ENCODE results near the gene KRTAP5-6. TPM values are rescaled to one million over a fixed set of nuclear protein-coding genes. Genes with fewer than 3 reads are reported as not detected.

Gene KRTAP5-6
- total RNA-seq, 1 donor, result not detected

DNA sequence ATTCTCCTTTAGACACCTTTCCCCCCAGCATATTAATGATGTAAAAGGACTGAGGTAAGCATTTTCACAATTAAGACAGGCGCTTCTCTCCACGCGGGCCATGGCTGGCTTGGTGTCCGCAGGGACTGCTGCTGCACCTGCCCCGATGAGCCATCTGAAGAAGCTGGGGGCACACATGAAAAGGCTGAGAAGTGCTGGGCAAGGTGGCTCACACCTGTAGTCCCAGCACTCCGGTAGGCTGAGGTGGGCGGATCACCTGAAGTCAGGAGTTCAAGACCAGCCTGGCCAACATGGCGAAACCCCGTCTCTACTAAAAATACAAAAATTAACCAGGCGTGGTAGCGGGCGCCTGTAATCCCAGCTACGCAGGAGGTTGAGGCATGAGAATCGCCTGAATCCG is 21.3 kb downstream of the KRTAP5-6 start:
- no peak overlapping the region for H3K4me3 ChIP-seq (ENCODE audit: low read depth, low read length)
- DNase-seq (ENCODE audit: low read depth), result no peak
- TF ChIP-seq CTCF (IDR thresholded peaks at IDR 0.05; ENCODE audit: insufficient read depth, low read depth, low read length), result no peak

DNA sequence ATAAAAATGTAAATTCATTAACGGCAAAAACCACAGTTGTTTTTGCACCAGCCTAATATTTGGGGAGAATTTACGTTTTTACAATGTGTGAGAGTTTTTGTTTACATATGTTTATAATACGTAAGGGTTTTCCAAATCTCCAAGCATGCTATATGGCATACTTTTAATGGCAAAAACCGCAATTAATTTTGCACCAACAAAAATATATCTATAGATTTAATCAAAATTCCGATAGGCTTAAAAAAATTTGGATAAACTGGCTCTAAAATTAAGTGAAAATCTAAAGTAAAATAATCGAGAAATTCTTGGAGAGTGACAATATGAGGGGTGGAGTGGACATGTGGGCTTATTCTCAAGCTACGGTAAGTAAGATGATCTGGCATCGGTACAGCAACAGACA is 22.8 kb downstream of the KRTAP5-6 start:
- H3K4me3 ChIP-seq (ENCODE audit: low read depth, low read length), result no peak overlapping the region
- no peak for DNase-seq (ENCODE audit: low read depth)
- no peak for TF ChIP-seq CTCF (IDR thresholded peaks at IDR 0.05; ENCODE audit: insufficient read depth, low read depth, low read length)

GRCh38 chr11:1727096-1727690 is 30.2 kb downstream of the KRTAP5-6 start:
- no peak for DNase-seq (ENCODE audit: low read depth)
- H3K4me3 ChIP-seq (ENCODE audit: low read depth, low read length), result no peak overlapping the region
- no peak for TF ChIP-seq CTCF (IDR thresholded peaks at IDR 0.05; ENCODE audit: insufficient read depth, low read depth, low read length)

DNA sequence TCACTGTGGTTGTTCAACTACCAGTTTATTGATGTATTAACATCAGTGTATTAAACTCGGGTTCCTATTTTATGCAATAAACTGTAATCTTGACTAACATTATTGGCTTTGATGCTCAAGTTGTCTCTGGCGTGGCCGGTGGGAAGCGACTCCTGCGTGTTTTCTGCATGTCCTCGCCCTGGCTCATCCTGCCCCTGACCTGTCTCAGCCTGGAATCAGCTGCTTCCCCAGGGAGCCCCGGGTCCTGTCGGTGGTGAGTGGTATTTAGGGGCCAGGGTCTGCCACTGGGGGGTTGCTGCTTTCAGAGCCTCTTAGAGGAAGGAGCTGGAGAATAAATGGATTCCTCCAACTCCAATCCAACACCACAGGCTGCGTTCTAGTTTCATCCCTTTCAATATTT is 30.9 kb downstream of the KRTAP5-6 start:
- TF ChIP-seq CTCF (IDR thresholded peaks at IDR 0.05; ENCODE audit: insufficient read depth, low read depth, low read length), result no peak
- no peak for DNase-seq (ENCODE audit: low read depth)
- no peak overlapping the region for H3K4me3 ChIP-seq (ENCODE audit: low read depth, low read length)

DNA sequence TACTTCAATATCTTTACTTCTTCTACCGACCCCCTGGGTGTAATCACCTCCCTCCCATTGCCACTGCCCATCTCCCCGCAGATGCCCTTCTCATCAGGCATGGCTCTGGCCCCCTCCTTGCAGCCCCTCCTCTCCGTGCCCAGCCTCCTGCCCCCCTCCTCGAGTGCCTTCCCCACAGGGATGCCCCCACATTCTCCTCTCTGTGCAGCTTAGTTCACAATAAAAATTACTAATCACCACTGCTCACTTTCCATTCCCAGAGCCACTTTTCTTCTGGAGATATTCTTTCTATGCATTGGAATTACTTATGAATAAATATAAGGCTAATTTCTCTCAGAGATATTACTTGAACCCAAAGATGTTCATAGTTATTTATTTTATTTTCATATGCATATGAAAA is 31.3 kb downstream of the KRTAP5-6 start:
- no peak for TF ChIP-seq CTCF (IDR thresholded peaks at IDR 0.05; ENCODE audit: insufficient read depth, low read depth, low read length)
- H3K4me3 ChIP-seq (ENCODE audit: low read depth, low read length), result no peak overlapping the region
- DNase-seq (ENCODE audit: low read depth), result no peak

- TF ChIP-seq CTCF (IDR thresholded peaks at IDR 0.05; ENCODE audit: insufficient read depth, low read depth, low read length), result no peak
- no peak overlapping the region for H3K4me3 ChIP-seq (ENCODE audit: low read depth, low read length)
- DNase-seq (ENCODE audit: low read depth), result no peak
These were observed 32.1 kb downstream of the KRTAP5-6 start for GRCh38 chr11:1728931-1729691.

DNA sequence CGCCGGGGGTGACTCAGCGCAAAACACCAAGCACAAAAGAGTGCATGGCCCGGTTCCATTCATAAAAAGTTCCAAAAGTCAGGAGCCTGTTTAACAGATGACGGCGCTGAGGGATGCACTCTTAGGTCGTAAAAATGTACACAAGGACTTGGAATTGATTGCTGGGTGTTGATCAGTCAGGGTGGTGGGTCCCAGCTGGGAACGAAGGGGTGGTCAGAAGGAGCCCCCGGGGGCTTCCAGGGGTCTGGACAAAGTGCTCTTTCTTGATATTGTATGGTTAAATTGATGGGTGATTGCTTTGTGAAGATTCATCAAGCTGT is 32.7 kb downstream of the KRTAP5-6 start:
- no peak for TF ChIP-seq CTCF (IDR thresholded peaks at IDR 0.05; ENCODE audit: insufficient read depth, low read depth, low read length)
- H3K4me3 ChIP-seq (ENCODE audit: low read depth, low read length), result no peak overlapping the region
- DNase-seq (ENCODE audit: low read depth), result no peak
